ENCODE data around the gene FARP1.

DNA sequence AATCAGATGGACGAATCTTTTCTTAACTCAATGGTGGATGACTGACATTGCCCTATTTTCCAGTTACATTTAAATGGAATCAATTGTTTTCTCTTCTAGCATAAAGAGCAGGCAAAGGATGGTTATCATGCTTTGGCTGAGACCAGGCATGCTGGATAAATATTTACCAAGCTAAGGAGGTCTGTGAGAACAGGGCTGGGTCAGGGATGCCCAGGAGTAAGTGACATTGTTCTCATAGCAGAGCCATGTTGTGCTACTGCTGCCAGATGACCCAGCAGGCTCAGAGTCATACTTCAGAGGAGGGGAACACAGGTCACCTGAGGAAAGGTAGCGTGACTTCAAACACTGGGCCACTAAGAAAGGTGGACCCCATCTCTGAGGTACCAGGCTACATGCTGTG lies 150.2 kb downstream of the FARP1 start:
- TF ChIP-seq, protein P1, sequence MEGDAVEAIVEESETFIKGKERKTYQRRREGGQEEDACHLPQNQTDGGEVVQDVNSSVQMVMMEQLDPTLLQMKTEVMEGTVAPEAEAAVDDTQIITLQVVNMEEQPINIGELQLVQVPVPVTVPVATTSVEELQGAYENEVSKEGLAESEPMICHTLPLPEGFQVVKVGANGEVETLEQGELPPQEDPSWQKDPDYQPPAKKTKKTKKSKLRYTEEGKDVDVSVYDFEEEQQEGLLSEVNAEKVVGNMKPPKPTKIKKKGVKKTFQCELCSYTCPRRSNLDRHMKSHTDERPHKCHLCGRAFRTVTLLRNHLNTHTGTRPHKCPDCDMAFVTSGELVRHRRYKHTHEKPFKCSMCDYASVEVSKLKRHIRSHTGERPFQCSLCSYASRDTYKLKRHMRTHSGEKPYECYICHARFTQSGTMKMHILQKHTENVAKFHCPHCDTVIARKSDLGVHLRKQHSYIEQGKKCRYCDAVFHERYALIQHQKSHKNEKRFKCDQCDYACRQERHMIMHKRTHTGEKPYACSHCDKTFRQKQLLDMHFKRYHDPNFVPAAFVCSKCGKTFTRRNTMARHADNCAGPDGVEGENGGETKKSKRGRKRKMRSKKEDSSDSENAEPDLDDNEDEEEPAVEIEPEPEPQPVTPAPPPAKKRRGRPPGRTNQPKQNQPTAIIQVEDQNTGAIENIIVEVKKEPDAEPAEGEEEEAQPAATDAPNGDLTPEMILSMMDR (IDR thresholded peaks at IDR 0.05) = no peak
- no peak for TF ChIP-seq POLR2A (IDR thresholded peaks at IDR 0.05)
